Measurements from ENCODE around the gene ZNF70.

The ZNF70 gene

DNA sequence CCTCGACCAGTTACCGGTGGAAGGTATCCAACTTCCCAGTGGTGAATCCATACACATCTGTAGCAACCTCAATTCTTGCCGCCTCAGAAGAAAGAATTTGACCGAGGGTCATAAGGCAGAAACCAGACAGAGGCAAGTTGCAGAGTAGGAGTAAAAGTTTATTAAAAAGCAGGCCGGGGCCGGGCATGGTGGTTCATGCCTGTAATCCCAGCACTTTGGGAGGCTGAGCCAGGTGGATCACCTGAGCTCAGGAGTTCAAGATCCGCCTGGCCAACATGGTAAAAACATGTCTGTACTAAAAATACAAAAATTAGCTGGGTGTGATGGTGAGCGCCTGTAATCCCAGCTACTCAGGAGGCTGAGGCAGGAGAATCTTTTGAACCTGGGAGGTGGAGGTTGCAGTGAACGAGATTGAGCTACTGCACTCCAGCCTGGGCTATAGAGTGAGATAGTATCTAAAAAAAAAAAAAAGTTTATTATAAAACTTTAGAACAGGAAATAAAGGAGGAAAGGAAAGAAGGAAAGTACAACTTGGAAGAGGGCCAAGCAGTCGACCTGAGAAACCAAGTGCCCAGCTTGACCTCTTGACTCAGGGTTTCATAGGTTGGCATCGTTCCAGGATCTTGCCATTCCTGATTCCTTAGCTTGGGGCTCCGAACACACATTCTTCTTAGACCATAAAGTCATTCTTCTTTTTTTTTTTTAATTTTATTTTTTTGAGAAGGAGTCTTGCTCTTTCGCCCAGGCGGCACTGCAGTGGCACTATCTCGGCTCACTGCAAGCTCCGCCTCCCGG is 32.3 kb downstream of the ZNF70 start:
- no peak for DNase-seq

DNA sequence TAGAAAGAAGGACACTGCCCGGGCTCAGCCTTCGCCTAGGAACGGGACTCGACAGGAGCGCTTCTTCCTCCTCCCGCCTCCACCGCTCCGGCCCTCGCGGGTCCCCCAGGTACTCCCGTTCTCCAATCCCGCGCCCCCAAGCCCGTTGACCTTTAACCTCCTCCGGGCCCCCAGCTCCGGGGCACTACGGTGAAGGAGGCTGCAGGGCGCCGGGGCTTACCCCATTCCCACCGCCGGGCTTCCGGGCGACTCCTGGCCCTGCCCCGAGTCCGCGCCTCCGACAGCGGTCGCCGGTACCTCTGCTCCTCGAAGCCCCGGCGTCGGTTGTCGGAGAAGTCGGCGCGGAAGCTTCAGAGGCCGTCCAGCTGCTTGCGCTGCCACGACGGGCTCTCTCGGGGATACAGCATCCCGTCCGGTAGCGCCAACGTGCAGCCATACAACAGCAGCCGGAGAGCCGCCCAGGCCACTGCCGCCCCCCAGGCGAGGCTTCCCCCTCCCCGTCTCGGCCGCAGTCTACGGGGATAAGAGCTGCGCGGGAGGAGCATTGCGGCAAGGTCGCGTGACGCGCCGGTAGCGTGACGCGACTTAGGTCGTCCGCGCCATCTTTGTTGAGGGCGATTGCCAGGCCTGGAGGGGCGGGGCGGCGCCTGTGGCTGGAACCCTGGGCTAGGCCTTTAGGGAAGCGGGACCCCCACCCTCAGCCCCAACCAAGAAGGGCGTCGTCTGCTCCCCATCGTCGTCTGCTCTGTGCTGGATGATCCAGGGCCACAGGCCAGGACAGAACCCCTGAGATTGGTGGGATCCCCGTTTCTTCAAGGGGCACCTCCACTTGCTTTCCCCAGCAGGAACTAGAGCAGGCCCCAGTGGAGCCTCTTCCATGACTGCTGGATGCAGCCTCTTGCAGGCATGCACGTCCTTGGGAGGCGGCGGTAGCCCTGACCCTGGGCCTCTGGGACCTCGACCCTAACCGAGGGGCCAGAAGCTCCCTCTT is 33.8 kb downstream of the ZNF70 start:
- peak; percentile 28 to 89 (median 77) for DNase-seq

DNA sequence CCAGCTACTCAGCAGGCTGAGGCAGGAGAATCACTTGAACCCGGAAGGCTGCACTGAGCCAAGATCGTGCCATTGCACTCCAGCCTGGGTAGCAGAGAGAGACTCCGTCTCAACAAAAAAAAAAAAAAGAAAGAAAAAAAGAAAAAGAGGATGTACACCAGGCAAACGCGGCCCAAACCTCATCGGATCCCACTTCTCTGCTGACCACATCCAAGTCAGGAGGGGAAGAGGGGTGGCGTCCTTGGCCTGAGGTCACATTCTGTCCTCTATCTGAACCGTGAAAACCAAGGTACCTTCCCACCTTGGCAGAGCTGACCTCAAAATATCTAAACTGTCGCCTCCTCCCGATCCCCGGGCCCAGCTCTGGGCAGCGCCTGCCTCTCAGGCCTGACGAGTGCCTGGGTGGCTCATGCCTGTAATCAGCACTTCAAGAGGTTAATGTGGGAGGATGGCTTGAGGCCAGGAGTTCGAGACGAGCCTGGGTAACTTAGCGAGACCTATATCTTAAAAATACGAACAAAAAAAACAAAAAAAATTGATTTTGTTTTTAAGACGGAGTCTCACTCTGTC is 35.0 kb downstream of the ZNF70 start:
- DNase-seq: no peak

DNA sequence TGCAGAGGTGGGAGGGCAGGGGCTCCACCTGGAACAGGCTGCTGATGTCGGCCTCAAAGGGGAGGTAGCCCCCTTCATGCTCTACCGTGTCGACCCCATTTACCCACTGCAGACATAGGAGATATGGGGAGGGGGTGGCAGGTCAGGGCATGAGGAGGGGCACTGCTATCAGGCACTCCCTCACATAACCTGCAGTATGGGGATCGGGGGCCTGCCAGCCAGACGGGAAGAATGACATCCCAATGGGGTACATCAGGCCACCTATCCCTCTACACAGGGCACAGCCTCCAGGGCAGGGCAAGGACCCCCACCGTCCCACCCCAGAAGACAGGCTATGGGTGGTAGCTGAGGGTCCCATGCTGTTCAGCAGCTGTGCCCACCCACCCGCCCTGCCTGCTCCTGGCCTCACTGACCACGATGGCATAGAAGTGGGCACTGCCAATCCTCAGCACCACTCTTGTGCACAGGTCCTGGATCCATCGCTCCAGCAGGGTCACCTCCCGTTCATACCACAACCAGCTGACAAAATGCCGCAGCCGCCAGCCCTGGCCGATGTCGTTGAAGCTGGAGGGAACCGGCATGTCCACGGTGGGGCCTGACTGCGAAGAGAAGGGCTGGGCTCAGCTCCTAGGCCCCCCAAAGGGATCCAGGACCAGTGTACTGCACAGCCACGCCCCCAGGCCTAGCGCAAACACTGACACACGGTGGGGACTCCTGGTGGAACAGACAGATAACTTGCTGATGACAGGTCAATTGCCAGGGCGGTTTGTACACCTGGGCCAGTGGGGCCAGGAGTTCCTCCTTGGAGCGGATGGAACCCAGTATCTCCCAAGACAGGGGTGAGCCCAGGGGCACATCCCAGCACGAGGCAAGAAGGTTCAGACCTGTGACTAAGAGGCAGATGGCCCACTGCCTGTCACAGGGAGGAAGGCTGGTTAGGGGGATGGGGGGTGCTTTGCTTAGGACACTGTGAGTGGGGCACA is 36.0 kb downstream of the ZNF70 start:
- DNase-seq: no peak

DNA sequence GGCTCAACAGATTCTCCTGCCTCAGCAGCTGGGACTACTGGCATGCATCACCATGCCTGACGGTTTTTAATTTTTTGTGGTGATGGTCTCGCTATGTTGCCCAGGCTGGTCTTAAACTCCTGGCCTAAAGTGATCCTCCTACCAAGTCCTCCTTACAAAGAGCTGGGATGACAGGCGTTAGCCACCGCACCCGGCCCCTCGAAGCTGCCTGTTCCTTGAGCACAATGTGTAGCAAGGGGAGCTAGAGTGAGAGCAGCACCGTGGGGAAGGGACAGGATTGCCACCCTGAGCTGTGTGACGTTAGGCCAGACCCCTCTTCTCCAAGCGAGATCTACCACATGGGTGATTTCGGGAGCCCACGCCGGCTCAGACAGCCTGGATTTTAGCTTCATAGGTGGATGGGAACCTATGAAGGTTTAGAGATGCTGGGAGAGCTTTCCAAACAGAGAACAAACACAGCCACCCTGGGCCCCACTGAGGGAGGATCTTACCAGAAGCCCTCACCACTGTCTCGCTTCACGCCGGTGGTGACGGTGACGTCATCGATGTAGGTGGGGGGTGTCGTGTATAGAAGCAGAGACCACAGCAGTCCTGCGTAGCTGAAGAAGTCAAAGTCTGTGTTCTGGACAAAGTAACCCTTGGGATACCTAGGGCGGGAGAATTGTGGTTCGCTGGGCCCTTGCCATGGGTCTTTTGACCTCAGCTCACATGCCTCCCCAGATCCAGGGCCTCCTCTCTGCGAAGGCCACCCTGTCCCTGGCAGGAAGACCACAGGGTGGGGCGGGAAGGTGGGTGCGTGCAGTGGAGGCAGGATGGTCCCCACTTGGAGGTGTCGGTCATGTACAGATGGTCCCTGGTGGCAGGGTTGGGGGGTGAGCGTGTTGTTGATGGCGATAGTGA is 37.0 kb downstream of the ZNF70 start:
- no peak for DNase-seq

DNA sequence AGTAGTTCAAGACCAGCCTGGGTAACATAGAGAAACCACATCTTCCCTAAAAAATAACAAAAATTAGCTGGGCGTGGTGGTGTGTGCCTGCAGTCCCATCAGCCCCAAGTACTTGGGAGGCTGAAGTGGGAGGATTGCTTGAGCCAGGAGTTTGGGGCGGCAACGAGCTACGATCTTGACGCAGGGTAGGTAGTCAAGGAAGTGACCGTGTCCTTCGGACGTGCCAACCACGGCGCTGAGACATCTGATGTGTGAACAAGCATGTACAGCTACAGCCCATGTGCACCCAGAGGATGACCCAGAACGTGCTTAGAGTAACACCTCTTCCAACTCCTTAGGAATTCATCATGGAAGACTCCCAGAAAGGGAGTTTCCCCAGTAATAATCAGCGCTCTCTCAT is 38.7 kb downstream of the ZNF70 start:
- no peak for DNase-seq

DNA sequence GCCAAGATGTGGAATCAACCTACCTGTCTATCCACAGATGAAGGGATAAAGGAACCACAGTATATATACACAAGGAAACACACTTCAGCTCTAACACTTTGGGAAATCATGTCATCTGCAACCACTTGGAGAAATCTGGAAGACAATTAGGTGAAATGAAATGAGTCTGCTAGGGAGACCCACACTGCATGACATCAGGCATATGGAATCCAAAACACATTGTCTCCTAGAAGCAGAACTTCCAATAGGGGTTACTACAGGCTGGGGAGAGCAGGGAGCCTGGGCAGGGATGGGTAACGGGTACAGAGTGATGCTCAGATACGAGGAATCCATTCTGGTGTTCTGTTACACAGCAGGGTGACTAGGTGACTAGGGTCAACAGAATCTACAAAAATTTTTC is 41.8 kb downstream of the ZNF70 start:
- no peak for DNase-seq

DNA sequence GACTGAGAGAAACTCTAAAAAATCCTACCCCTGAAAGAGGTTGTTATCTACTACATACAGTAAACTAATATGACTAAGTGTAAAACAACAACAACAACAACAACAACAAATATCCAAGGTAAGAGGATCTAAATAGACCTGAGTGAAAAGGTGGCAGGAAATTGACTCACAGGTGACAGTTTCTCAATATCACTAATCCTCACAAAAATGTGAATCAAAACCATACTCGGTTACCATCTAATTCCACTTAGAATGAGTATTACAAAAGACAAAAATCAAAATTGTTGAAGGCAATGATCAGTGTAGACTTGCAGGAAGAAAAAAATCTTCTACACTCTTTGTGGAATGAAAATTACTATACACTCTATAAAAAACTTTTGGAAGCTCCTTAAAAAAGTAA is 42.6 kb downstream of the ZNF70 start:
- no peak for DNase-seq

DNA sequence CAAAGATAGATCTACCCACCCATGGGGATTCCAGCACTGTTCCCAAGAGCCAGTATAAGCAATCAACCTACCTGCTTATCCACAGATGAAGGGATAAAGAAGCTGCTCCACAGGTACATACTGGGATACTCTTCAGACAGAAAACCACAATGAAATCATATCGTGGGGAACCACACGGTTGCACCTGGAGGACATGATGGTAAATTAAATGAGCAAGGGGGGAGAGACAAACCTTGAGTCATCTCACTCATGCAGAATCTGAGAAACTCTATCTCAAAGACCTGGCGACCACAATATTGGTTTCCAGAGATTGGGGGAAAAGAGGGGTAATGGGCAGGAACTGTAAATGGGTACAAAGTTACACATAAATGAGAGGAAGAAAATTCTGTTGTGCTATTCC is 45.6 kb downstream of the ZNF70 start:
- DNase-seq: no peak

DNA sequence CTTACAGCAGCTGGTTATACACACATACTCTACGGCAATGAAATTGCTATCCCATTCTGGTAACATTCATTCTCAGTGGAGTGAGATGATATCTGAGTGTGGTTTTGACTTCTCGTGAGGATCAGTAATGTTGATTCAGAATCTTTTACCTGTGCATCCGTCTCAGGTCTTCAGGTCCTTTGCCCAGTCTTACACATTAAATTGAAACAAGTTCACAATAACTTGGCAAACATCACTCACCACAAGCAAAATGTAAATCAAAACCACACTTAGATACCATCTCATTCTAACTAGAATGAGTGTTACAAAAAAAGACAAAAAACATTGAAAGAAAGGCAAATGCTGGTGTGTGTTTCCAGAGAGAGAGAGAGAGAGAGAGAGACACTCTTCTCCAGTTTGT is 46.1 kb downstream of the ZNF70 start:
- no peak for DNase-seq

DNA sequence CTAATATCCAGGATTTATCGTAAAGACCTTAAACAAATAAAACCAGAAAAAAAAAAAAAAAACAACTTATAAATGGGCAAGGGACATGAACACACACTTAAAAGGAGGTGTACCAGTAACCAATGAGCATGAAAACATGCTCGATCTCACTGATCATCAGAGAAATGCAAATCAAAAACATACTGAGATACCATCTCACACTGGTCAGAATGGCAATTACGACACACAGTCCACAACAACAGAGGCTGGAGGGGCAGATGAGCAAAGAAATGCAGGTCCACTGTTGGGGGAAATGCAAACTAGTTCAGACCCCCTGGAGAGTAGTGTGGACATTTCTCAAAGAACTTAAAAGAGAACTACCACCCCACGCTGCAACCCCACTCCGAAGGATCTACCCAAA is 46.9 kb downstream of the ZNF70 start:
- DNase-seq: no peak

DNA sequence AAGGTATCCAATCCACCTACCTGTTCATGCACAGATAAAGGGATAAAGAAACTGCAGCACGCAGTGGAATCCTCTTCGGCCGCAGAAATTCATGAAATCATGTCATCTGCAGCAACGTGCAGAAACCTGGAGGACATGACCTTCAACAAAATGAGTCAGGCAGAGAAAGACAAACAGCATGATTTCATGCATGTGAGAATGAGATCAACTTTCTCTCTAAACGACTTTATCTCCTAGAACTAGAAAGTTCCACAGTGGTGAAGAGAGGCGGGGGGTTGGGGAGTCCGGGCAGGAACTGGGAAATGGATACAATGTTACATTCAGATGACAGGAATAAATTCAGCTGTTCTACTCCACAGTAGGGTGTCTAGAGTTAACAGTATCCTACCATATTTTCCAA is 50.2 kb downstream of the ZNF70 start:
- DNase-seq: no peak

DNA sequence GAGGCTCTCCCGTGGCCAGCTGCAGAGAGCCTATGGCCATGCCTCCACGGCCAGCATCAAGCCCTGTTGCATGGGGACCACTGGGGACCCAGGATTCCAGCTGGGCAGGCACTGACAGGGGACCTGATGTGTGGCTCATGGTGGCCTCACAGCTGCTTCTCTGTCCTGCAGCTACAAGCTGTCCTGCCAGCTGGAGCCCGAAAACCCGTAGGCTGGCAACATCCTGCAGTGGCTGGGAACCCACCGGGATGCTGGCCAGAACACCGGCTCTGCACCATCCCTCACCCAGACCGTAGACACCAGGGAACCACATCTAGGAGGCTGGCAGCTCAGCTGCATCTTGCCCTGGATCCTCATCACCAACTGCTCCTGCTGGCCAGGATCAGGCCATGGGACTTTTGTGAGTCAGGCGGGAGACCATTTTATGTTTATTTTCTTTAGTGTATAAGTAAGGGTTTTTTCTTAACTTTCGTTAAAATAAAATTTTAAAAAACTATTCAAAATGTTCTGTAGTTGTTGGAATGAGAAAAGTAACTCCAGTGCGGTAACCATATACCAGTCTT is 52.2 kb downstream of the ZNF70 start:
- peak in 4 of 51 donors; percentile 8 to 26 (median 22) for DNase-seq

DNA sequence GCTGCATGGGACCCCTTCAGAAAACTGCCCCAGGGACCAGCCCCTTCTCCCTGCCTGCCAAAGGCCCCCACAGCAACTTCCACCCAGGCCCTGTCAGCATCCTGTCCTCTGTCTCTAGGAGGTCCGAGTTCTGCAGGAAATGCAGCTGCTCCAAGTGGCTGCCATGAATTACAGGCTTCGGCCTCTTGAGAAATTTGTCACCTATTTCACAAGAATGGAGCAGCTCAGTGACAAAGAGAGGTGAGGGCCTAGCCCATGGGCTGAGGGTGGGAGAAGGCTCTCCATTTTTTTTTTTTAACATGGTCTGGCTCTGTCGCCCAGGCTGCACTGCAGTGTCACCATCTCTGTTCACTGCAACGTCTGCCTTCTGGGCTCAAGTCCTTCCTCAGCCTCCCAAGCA is 52.8 kb downstream of the ZNF70 start:
- no peak for DNase-seq

DNA sequence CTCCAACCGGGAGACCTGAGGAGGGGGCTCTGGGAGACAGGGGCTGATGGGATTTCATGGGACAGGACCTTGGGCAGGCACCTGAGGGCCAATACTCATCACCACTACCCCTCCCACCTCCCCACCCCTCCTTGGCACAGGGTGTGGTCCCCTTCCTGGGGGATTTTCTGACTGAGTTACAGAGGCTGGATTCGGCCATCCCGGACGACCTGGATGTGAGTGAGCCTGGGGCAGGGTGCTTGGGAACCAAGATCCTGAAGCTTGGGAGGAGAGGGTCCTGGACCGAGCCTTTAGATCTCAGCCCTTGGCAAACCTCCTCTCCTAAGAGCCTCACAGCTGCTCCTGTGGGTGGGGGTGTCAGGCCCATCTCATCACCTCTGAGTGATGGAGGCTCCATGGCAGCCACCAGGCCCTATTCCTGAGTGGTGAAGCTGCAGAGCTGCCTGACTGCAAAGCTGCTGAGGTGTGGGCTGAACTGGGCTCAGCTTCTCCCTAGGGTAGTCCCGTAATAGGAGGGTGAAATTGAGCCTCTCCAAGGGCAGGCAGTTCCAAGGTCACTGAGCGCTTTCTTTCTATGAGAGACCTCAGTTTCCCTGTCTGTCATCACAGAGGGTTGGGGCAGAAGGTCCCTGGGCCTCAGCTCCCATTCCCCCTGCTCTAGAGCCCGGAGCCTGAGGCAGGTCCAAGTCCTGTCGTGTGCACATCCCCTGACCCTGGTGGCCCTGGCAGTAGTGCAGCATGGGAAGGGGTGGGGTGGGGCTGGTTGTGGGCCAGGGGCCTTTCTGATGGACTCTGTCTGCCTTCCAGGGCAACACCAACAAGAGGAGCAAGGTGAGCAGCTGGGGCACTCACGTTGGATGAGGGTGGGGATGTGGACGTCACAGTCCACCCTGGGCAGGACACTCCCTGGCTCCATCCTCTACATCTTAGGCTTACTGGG is 53.6 kb downstream of the ZNF70 start:
- DNase-seq: no peak

DNA sequence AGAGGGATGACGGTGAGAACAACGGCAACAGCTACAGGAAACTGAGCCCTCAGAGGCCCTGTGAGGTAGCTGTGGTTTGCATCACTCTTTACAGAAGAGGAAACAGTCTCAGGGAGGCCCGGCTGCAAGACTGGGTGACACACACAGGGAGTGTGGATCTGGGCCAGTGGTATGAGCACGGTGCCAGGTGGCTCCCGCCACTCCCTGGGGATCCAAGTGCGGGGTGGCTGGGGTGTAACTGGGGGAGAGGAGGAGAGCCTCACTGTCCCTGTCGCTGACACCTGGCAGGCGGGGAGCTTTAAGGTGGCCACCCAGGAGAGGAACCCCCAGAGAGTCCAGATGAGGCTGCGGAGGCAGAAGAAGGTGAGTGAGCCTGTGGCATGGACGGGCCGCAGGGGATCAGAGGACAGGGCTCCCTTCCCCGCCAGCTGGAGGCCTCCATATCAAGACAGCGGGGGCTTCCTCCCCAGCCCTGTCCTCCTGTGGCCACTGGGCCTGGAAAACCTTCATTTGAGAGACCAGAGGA is 54.5 kb downstream of the ZNF70 start:
- no peak for DNase-seq

DNA sequence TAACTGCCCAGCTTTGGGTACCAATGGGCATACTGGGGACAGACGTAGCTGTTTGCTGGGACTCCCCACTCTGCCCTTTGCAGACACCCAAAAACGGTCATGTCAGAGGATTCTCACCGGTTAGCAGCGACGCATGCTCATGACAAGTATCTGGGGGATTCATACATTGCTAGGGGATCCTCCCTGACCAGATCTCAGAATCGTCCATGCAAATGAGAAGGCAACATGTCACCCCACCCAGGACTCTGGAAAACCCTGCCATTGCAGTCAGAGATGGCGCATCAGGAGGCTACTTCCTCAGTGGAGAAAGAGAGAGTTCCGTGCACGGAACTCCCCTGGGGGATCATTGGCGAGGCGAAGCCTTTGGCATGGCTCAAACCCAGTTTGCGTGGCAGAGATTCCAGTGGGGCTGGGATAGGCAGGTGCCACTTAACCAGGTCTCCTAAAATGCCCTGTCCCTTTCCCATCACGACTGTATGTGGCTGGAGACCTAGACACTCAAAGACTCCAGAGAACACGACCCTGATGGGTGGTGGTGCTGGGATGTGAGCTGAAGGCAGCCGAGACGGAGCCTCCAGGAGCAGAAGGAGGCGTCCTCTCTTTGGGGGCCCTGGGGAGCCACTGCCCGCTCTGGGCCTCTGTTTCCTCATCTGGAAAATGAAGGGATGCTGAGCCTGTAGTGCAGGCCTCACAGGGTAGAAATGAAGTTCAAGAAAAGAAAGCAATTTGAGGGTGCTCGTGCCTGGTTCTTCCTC is 55.2 kb downstream of the ZNF70 start:
- DNase-seq: no peak
